ACHN (cell line): ENCODE results near the gene MB21D2.

Experiments used
- DNase-seq: peaks from one replicate; pipeline ENCODE4 v3.0.0-alpha.2; 2015
- in situ Hi-C: cut with HindIII; loops from 2 replicates; pipeline ENCODE4 v1.10.0; 2017; ENCODE audit warnings: low sequenced_read_pairs, low pct_ligation_motif_present, low pct_unique_long_range_greater_than_20kb

The MB21D2 gene

GRCh38 chr3:192844836-192845525 is 72.7 kb downstream of the MB21D2 start:
- in situ Hi-C loops, result no loop called here
- no peak for DNase-seq

GRCh38 chr3:192844486-192844765 is 73.2 kb downstream of the MB21D2 start:
- DNase-seq, result no peak
- in situ Hi-C loops, result no loop called here

GRCh38 chr3:192843723-192844485 is 73.8 kb downstream of the MB21D2 start:
- DNase-seq, result no peak
- in situ Hi-C loops, result no loop called here

- no peak for DNase-seq
- in situ Hi-C loops, result no loop called here
Measured at GRCh38 chr3:192843119-192843518, 74.5 kb downstream of the MB21D2 start.

GRCh38 chr3:192842711-192843110 is 74.9 kb downstream of the MB21D2 start:
- DNase-seq, result no peak
- in situ Hi-C loops, result no loop called here

GRCh38 chr3:192842138-192842537 is 75.5 kb downstream of the MB21D2 start:
- in situ Hi-C loops, result no loop called here
- DNase-seq, result no peak

- no peak for DNase-seq
- in situ Hi-C loops, result no loop called here
Measured at GRCh38 chr3:192841428-192841827, 76.2 kb downstream of the MB21D2 start.

GRCh38 chr3:192840143-192840836 is 77.4 kb downstream of the MB21D2 start:
- in situ Hi-C loops, result no loop called here

GRCh38 chr3:192835818-192836815 is 81.5 kb downstream of the MB21D2 start:
- in situ Hi-C loops, result no loop called here
- peak; percentile 83 for DNase-seq

More at GRCh38 chr3:192840143-192840836, 77.4 kb downstream of the MB21D2 start:
- no peak for DNase-seq

GRCh38 chr3:192834428-192834827 is 83.2 kb downstream of the MB21D2 start:
- DNase-seq, result no peak
- in situ Hi-C loops, result no loop called here

- DNase-seq, result no peak
- in situ Hi-C loops, result no loop called here
Measured at GRCh38 chr3:192833177-192833890, 84.3 kb downstream of the MB21D2 start.

- DNase-seq, result no peak
- in situ Hi-C loops, result no loop called here
Measured at GRCh38 chr3:192831801-192832347, 85.8 kb downstream of the MB21D2 start.

GRCh38 chr3:192831111-192831644 is 86.5 kb downstream of the MB21D2 start:
- in situ Hi-C loops, result no loop called here
- DNase-seq, result no peak

- DNase-seq, result no peak
- in situ Hi-C loops, result no loop called here
Measured at GRCh38 chr3:192830291-192831110, 87.2 kb downstream of the MB21D2 start.

GRCh38 chr3:192827863-192828594 is 89.6 kb downstream of the MB21D2 start:
- in situ Hi-C loops, result no loop called here
- no peak for DNase-seq

GRCh38 chr3:192827208-192827607 is 90.4 kb downstream of the MB21D2 start:
- DNase-seq, result no peak
- in situ Hi-C loops, result no loop called here
